PC-9 (cell line): ENCODE measurements around the gene CCER1. TPM values are rescaled to one million over a fixed set of nuclear protein-coding genes. Genes with fewer than 3 reads are reported as not detected.

Experiments
- BruUV-seq: library from RNA; stranded (reverse); fragments of 400-500 nt; replicated peaks from 2 replicates; lab custom pipeline; 2021; lab: Mats Ljungman, UMichigan
- CTCF ChIA-PET: fragments of 300-600 bp; sonication (Branson Sonifier 250); formaldehyde crosslinking; loops from one replicate; lab custom pipeline; 2022; ENCODE audit warnings: antibody characterized with exemption; lab: Charles Lee
- POLR2A ChIA-PET: fragments of 300-600 bp; sonication (Branson Sonifier 250); formaldehyde crosslinking; loops from one replicate; lab custom pipeline; 2022; ENCODE audit warnings: antibody characterized with exemption; ENCODE audit not compliant: unreplicated experiment; lab: Charles Lee
- DNase-seq, 2 experiments: peaks; one replicate each; pipeline versions ENCODE4 v3.0.0 to v3.0.0-alpha.2; 2015 to 2022; ENCODE audit warnings: mixed read lengths in 1 of 2
- H2AFZ ChIP-seq: fragments of 200-600 bp; sonication (generic); 2 replicates; pipeline ENCODE4 v1.8.1; 2017; ENCODE audit warnings: antibody characterized with exemption
- H3F3A ChIP-seq: fragments of 200-600 bp; sonication (generic); 2 replicates; pipeline ENCODE4 v1.8.1; 2017; ENCODE audit warnings: antibody characterized with exemption, mild to moderate bottlenecking, low read depth; ENCODE audit not compliant: insufficient read depth
- H3K27ac ChIP-seq: fragments of 200-600 bp; sonication (generic); 2 replicates; pipeline ENCODE4 v1.6.1; 2016; ENCODE audit warnings: mixed run types
- H3K27me3 ChIP-seq: fragments of 200-600 bp; sonication (generic); 2 replicates; pipeline ENCODE4 v1.6.1; 2016; ENCODE audit warnings: low read depth, mixed run types; ENCODE audit not compliant: insufficient read depth
- H3K36me3 ChIP-seq: fragments of 200-600 bp; sonication (generic); 2 replicates; pipeline ENCODE4 v1.6.1; 2016; ENCODE audit warnings: low read depth, mixed run types
- H3K4me1 ChIP-seq: fragments of 200-600 bp; sonication (generic); replicated peaks from 2 replicates; pipeline ENCODE4 v1.6.1; 2016; ENCODE audit warnings: mixed run types; ENCODE audit not compliant: insufficient read depth
- H3K4me2 ChIP-seq: fragments of 200-600 bp; sonication (generic); 2 replicates; pipeline ENCODE4 v1.6.1; 2017; ENCODE audit warnings: mixed run types
- H3K4me3 ChIP-seq: fragments of 200-600 bp; sonication (generic); 2 replicates; pipeline ENCODE4 v1.6.1; 2016; ENCODE audit warnings: mixed run types
- H3K79me2 ChIP-seq: fragments of 200-600 bp; sonication (generic); 2 replicates; pipeline ENCODE4 v1.6.1; 2017; ENCODE audit warnings: low read depth, mixed run types
- H3K9me2 ChIP-seq: fragments of 200-600 bp; sonication (generic); 2 replicates; pipeline ENCODE4 v1.8.1; 2017; ENCODE audit warnings: mild to moderate bottlenecking; ENCODE audit not compliant: insufficient read depth
- H3K9me3 ChIP-seq: fragments of 200-600 bp; sonication (generic); 2 replicates; pipeline ENCODE4 v1.8.1; 2016; ENCODE audit warnings: low read depth; ENCODE audit not compliant: insufficient read depth
- H4K20me1 ChIP-seq: fragments of 200-600 bp; sonication (generic); 2 replicates; pipeline ENCODE4 v1.8.1; 2017; ENCODE audit not compliant: insufficient read depth
- EZH2 ChIP-seq: fragments of 200-600 bp; sonication (generic); IDR thresholded peaks from 2 replicates; pipeline ENCODE4 v1.8.0; 2017; ENCODE audit warnings: antibody characterized with exemption, low read depth
- intact Hi-C: fragments of 100-400 bp; cut with micrococcal nuclease; formaldehyde crosslinking; loops from one replicate; pipeline ENCODE4 v1.10.0; 2022; ENCODE audit not compliant: unreplicated experiment
- total RNA-seq: library from RNA; stranded (reverse); gene quantifications from 2 replicates; pipeline ENCODE4 v1.2.3, GENCODE V29; 2021
- TF ChIP-seq, protein P1 (sequence below): fragments of 200-600 bp; sonication (generic); conservative IDR thresholded peaks from 2 replicates; pipeline ENCODE4 v1.6.1; 2017; ENCODE audit warnings: mixed run types, antibody characterized with exemption, mild to moderate bottlenecking, moderate library complexity

CCER1 gene
- total RNA-seq, 1 experiment from 2014 or later: not detected

- BruUV-seq: no TSS peak
- Histone ChIP-seq H3F3A (no peaks in the 10 kb centered on the region), H3K4me1 (no peaks in the 10 kb centered on the region), H3K36me3 (no peaks in the 10 kb centered on the region), H3K79me2 (no peaks in the 10 kb centered on the region), H4K20me1 (no peaks in the 10 kb centered on the region), H3K27ac (no peak overlapping the region), H3K4me3 (no peak overlapping the region), H3K9me2 (no peaks in the 10 kb centered on the region), H3K4me2 (no peak overlapping the region), H3K27me3 (no peaks in the 10 kb centered on the region), H3K9me3 (no peaks in the 10 kb centered on the region), H2AFZ (no peak overlapping the region)
- TF ChIP-seq, protein P1, sequence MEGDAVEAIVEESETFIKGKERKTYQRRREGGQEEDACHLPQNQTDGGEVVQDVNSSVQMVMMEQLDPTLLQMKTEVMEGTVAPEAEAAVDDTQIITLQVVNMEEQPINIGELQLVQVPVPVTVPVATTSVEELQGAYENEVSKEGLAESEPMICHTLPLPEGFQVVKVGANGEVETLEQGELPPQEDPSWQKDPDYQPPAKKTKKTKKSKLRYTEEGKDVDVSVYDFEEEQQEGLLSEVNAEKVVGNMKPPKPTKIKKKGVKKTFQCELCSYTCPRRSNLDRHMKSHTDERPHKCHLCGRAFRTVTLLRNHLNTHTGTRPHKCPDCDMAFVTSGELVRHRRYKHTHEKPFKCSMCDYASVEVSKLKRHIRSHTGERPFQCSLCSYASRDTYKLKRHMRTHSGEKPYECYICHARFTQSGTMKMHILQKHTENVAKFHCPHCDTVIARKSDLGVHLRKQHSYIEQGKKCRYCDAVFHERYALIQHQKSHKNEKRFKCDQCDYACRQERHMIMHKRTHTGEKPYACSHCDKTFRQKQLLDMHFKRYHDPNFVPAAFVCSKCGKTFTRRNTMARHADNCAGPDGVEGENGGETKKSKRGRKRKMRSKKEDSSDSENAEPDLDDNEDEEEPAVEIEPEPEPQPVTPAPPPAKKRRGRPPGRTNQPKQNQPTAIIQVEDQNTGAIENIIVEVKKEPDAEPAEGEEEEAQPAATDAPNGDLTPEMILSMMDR: no peak
- TF ChIP-seq EZH2: no peak
- no peak for DNase-seq
- CTCF ChIA-PET: no interaction called here
- POLR2A ChIA-PET: no interaction called here
- intact Hi-C loops: no loop called here
Measured at GRCh38 chr12:90963946-90964345, 9.0 kb upstream of the CCER1 start.

- no peaks in the 10 kb centered on the region for H3K9me3 ChIP-seq
- H3K4me1 ChIP-seq: no peaks in the 10 kb centered on the region
- no peaks in the 10 kb centered on the region for H3K36me3 ChIP-seq
- H4K20me1 ChIP-seq: no peaks in the 10 kb centered on the region
- no peaks in the 10 kb centered on the region for H3K79me2 ChIP-seq
- H3K27me3 ChIP-seq: no peaks in the 10 kb centered on the region
- ChIA-PET POLR2A (no interaction called here), CTCF (interaction anchor here (0.6 kb wide), 1 partner anchor 883 kb away, joined by 6 read pairs; no protein-coding TSS in a partner anchor)
- no TSS peak for BruUV-seq
- intact Hi-C loops: no loop called here
- no peak overlapping the region for H2AFZ ChIP-seq
- H3K27ac ChIP-seq: no peak overlapping the region
- H3K4me3 ChIP-seq: no peak overlapping the region
- DNase-seq: no peak
- H3F3A ChIP-seq: no peaks in the 10 kb centered on the region
- no peaks in the 10 kb centered on the region for H3K9me2 ChIP-seq
- TF ChIP-seq EZH2: no peak
- TF ChIP-seq, protein P1: no peak
- no peak overlapping the region for H3K4me2 ChIP-seq
Measured at GRCh38 chr12:90961154-90961553, 6.2 kb upstream of the CCER1 start.

GRCh38 chr12:90959538-90960139, 4.7 kb upstream of the CCER1 start:
- Histone ChIP-seq H4K20me1 (no peaks in the 10 kb centered on the region), H3K4me2 (no peak overlapping the region), H3K27me3 (no peaks in the 10 kb centered on the region), H3K4me3 (no peak overlapping the region), H3K9me3 (no peaks in the 10 kb centered on the region), H3K79me2 (no peaks in the 10 kb centered on the region), H3K27ac (no peak overlapping the region), H3F3A (no peaks in the 10 kb centered on the region), H2AFZ (no peak overlapping the region), H3K4me1 (no peaks in the 10 kb centered on the region), H3K36me3 (no peaks in the 10 kb centered on the region), H3K9me2 (no peaks in the 10 kb centered on the region)
- DNase-seq: peak in 1 of 2 experiments; percentile 6
- TF ChIP-seq, protein P1: peak; percentile 67
- TF ChIP-seq EZH2: no peak
- no TSS peak for BruUV-seq
- CTCF ChIA-PET: interaction anchor here (1.4 kb wide), 1 partner anchor 15 kb away, joined by 5 read pairs; no protein-coding TSS in a partner anchor
- POLR2A ChIA-PET: interaction anchor here (1.2 kb wide), 1 partner anchor 15 kb away, joined by 11 read pairs; no protein-coding TSS in a partner anchor
- intact Hi-C loops: loop anchor here (1.0 kb wide), 1 partner anchor 396 kb away; no protein-coding TSS in a partner anchor
